HG02938 (cell line): ENCODE measurements around the gene BLTP2.

Experiments used
- ATAC-seq: cut with Tn5 transposase; IDR thresholded peaks from one replicate; pipeline ENCODE4 v1.9.1; 2021; ENCODE audit warnings: mild to moderate bottlenecking, moderate library complexity; ENCODE audit not compliant: unreplicated experiment

BLTP2 gene

GRCh38 chr17:28599311-28600184, 45.4 kb downstream of the BLTP2 start:
- peak; percentile 37 for ATAC-seq

DNA sequence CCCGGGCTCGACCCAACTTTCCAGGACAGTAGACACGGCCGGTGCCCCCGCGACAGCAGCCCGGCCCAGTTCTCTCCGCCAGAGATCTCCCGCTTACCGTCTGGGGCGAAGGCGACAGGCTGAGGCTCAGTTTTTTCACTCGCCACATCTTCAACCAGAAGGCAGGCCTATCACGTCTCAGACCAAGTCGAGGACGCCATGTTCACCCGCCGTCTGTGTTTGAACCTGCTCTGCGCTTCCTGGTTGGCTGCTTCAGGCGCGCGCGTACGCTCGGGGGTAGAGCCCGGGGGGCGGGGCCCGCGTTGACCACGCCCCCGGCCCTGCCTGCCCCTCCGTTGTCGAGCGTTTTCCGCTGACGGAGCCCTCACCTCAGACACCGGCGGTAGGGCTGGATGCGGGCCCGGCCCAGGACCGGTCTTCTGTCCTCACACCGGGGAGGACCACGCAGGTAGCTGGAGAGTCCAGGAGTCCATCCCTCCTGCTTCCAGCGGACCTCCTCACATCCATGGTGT, 46.1 kb downstream of the BLTP2 start, which contains the start of gene SPAG5:
SPAG5 (minus strand) TSS at position 227 of the 512 bp plus-strand sequence; CDS start at position 148, 79 bp downstream.
- peak; percentile 74 for ATAC-seq

DNA sequence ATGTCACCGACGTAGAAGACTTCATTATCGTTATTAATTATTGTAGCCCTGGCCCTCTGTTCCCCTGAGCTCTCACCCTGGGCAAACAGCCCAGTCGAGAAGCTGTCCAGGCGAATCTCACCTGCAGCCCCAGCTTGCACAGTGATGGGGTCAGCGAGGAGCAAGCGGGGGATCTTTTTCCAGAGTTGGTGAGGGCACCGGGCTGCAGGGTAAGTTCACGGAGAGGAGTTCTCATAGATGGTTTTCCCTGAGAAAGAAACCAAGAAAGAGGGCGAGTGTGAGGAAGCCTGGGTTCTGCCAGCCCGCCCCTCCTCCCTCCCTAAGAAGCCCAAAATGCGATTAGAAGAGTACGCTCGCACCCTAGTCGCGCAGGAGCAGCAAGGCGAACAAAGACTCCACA, 46.6 kb downstream of the BLTP2 start:
- ATAC-seq, result peak; percentile 5

DNA sequence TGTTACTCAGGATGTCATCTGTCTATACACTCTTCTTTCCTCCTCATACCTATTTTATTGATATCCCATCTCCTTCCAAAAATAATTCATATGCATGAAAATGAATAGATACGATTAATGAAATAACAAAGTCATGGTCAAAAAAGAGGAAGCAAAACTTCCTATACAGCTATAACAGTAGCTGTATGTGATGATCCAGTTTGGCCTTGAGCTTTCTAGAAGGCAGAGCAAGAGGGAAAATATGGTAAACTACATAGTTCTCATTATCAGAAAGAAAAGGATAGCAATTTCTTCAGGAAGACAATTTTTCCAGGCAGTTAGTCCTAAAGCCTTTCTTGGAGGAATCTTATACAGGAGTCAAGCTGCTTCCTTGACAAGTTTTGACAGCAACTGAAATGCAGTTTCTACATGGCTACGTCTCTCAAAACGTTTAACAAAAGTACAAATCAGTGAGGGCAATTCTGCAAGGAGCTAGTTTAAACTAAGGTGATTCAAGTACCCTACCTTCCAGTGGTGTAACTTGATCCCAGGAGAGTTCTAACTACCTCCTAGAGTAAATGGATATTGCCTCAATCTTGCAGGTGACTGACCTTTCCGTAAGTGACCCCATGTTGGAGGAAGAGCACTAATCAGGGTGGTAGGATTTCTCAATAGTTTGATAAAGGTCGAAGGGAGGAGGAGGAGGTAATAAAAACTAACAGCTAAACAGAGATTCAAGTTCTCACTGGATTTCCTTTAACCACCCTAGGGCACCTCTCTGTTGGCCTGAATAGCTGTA, 47.2 kb downstream of the BLTP2 start:
- no peak for ATAC-seq
